Tibial nerve (tissue), 3 donors: ENCODE data around the gene ABHD17A.

Experiments used
- CTCF ChIP-seq, 5 experiments: fragments of 200-600 bp in 3 of 5; fragments of 450-650 bp in 2 of 5; sonication (generic) in 3 of 5; IDR thresholded peaks; one replicate each; pipeline ENCODE4 v1.5.1; 2016 to 2019; ENCODE audit warnings: antibody characterized with exemption in 5 of 5, mild to moderate bottlenecking in 3 of 5, moderate library complexity in 2 of 5
- POLR2A ChIP-seq, 2 donors: fragments of 450-650 bp; IDR thresholded peaks; one replicate each; pipeline ENCODE4 v1.6.1; 2017; ENCODE audit warnings: antibody characterized with exemption in 2 of 2, mild to moderate bottlenecking in 2 of 2, moderate library complexity in 2 of 2

- TF ChIP-seq CTCF (IDR thresholded peaks at IDR 0.05) (no peak), POLR2A (IDR thresholded peaks at IDR 0.05) (no peak)
These were observed 47.1 kb upstream of the ABHD17A start for GRCh38 chr19:1932395-1932794.
